Measurements from ENCODE around the gene APMAP. TPM values are rescaled to one million over a fixed set of nuclear protein-coding genes. Genes with fewer than 3 reads are reported as not detected.

APMAP gene
- total RNA-seq, 1 experiment from 2014 or later = 82.7 TPM

- H3K9me2 ChIP-seq (ENCODE audit: insufficient read depth) = no peaks in the 10 kb centered on the region
- no peak overlapping the region for H3K9ac ChIP-seq (ENCODE audit: low read length)
- intact Hi-C loops (cut with micrococcal nuclease) = no loop called here
- ChIA-PET RAD21 (ENCODE audit: low non-redundant PET in 1 of 2, low total read pairs in 2 of 2, uncharacterized antibody in 2 of 2, unreplicated experiment in 2 of 2) (no interaction called here), POLR2A (no interaction called here), CTCF (no interaction called here)
- no peaks in the 10 kb centered on the region for H3K9me3 ChIP-seq (ENCODE audit: control insufficient read depth in 1 of 2, insufficient read depth in 1 of 2, low read depth in 1 of 2, low read length in 2 of 2)
- no peaks in the 10 kb centered on the region for H4K20me1 ChIP-seq (ENCODE audit: insufficient read depth)
- H3K27ac ChIP-seq (ENCODE audit: low read depth, low read length) = no peak overlapping the region
- no peaks in the 10 kb centered on the region for H3K27me3 ChIP-seq (ENCODE audit: insufficient read depth, low read length)
- no peak overlapping the region for H3K4me2 ChIP-seq (ENCODE audit: low read length)
- no peaks in the 10 kb centered on the region for H3K36me3 ChIP-seq (ENCODE audit: control insufficient read depth in 1 of 2, insufficient read depth in 2 of 2, low read length in 2 of 2)
- no peak overlapping the region for H2AFZ ChIP-seq (ENCODE audit: low read depth, low read length, poor library complexity, severe bottlenecking)
- ATAC-seq (no peak), DNase-seq (ENCODE audit: low read depth, low spot score) (no peak)
- no peak overlapping the region for H3K4me3 ChIP-seq (replicated peaks in 1 of 2; ENCODE audit: low read depth in 1 of 2, low read length in 2 of 2)
- no peaks in the 10 kb centered on the region for H3K4me1 ChIP-seq (ENCODE audit: control insufficient read depth in 1 of 2, insufficient read depth in 2 of 2, low read length in 2 of 2)
- TF ChIP-seq ZFX (IDR thresholded peaks at IDR 0.05) (no peak), TCF7L2 (IDR thresholded peaks at IDR 0.05; ENCODE audit: borderline replicate concordance, extremely low read depth, insufficient read depth, insufficient read length) (no peak), SIN3A (IDR thresholded peaks at IDR 0.05; ENCODE audit: low read depth) (no peak), REST (IDR thresholded peaks at IDR 0.05; ENCODE audit: low read depth) (no peak), EGR1 (IDR thresholded peaks at IDR 0.05; ENCODE audit: low read depth) (no peak), SP1 (IDR thresholded peaks at IDR 0.05; ENCODE audit: low read depth) (no peak), CEBPB (IDR thresholded peaks at IDR 0.05; ENCODE audit: low read depth) (no peak), JUND (IDR thresholded peaks at IDR 0.05) (no peak), ELF1 (IDR thresholded peaks at IDR 0.05; ENCODE audit: borderline replicate concordance, low read depth) (no peak), FOSL1 (IDR thresholded peaks at IDR 0.05; ENCODE audit: low read depth) (no peak), SRF (IDR thresholded peaks at IDR 0.05; ENCODE audit: low read depth) (no peak), ATF3 (IDR thresholded peaks at IDR 0.05) (no peak), ZBTB33 (IDR thresholded peaks at IDR 0.05; ENCODE audit: extremely low read depth, insufficient replicate concordance, low read length) (no peak), RAD21 (IDR thresholded peaks at IDR 0.05; ENCODE audit: low read depth) (no peak), YY1 (IDR thresholded peaks at IDR 0.05; ENCODE audit: extremely low read depth, insufficient replicate concordance, low read depth, low read length) (no peak), POLR2AphosphoS5 (IDR thresholded peaks at IDR 0.05; ENCODE audit: low read depth, low read length) (no peak), MAX (IDR thresholded peaks at IDR 0.05) (no peak), CTCF (IDR thresholded peaks at IDR 0.05 in 2 of 3, conservative IDR thresholded peaks at IDR 0.05 in 1 of 3; ENCODE audit: borderline replicate concordance in 1 of 3, insufficient read depth in 1 of 3, low read depth in 2 of 3, low read length in 2 of 3) (no peak)
- H3K79me2 ChIP-seq (ENCODE audit: insufficient read depth, low read length) = no peaks in the 10 kb centered on the region
- BruUV-seq (replicated peaks) = no TSS peak
Measured at GRCh38 chr20:25038591-25039015, 46.1 kb upstream of the APMAP start.
